Upper lobe of right lung (tissue), 1 donor: ENCODE results near the gene SLC66A3. TPM values are rescaled to one million over a fixed set of nuclear protein-coding genes. Genes with fewer than 3 reads are reported as not detected.
A peak's percentile ranks its signal among the peaks of the same experiment; 100 is the strongest.

Experiments used
- ATAC-seq: fragments of 200-7000 bp; cut with Tn5 transposase; one replicate; pipeline ENCODE4 v1.9.1; 2020; ENCODE audit warnings: mild to moderate bottlenecking, moderate library complexity
- DNase-seq: peaks from one replicate; pipeline ENCODE4 v3.0.0-alpha.2; 2020
- H3K27ac ChIP-seq: fragments of 200-600 bp; one replicate; pipeline ENCODE4 v1.8.0; 2022
- H3K27me3 ChIP-seq: fragments of 200-600 bp; one replicate; pipeline ENCODE4 v1.8.0; 2022; ENCODE audit warnings: mild to moderate bottlenecking
- H3K36me3 ChIP-seq: fragments of 200-600 bp; one replicate; pipeline ENCODE4 v1.8.0; 2022
- H3K4me1 ChIP-seq: fragments of 200-600 bp; one replicate; pipeline ENCODE4 v1.8.0; 2022
- H3K4me3 ChIP-seq: fragments of 200-600 bp; one replicate; pipeline ENCODE4 v1.8.0; 2022; ENCODE audit warnings: mild to moderate bottlenecking
- H3K9me3 ChIP-seq: fragments of 200-600 bp; one replicate; pipeline ENCODE4 v1.8.0; 2022
- CTCF ChIP-seq: fragments of 200-600 bp; IDR thresholded peaks from one replicate; pipeline ENCODE4 v1.8.0; 2022; ENCODE audit warnings: antibody characterized with exemption
- intact Hi-C: fragments of 100-400 bp; cut with DNase I; formaldehyde crosslinking; loops from one replicate; pipeline ENCODE4 v1.11.0; 2022
- total RNA-seq: library from RNA; stranded (reverse); fragmentation: NEBNext Ultra II Directional; extraction: Animal tissue kit (Norgen Biotek cat#: 25700); gene quantifications from one replicate; pipeline ENCODE4 v1.2.1, GENCODE V29; 2021
- donor health status: DM: no; HTN: yes; CAD: no; lungs with severe emphysema.

SLC66A3 gene
- total RNA-seq, 1 donor from 2014 or later: 21.2 TPM

DNA sequence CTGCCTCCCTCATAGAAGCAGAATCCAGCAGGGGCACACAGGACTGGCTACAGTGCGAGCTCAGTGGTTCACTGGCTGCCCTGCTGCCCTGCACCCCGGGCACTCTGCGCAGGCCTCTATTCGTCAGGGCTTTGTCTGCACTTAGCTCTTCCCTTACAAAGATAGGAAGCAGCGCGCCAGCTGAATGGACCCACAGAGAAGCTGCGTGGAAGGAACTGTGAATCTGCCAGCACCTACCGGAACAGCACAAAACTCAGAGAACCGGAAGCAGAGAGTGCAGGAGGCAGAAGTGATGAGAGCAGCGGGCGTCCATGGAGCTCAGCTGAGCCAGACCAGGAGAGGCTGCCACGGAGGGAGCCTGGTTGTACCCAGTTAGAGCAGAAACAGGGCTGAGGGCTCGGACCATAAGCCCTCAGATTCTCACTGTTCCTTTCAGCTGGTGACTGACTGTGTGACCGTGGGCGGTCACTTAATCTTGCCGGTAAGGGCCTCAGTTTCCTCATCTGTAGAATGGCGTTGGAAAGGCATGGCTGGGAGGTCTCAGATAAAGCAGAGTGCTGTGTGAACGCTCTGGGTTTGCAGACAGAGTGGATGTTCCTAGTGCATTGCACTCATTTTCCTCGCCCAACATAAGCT, 23.1 kb upstream of the SLC66A3 start:
- no peaks in the 10 kb centered on the region for H3K27me3 ChIP-seq
- TF ChIP-seq CTCF: no peak
- no peaks in the 10 kb centered on the region for H3K9me3 ChIP-seq
- peaks cover 24% of the 10 kb centered on the region for H3K4me1 ChIP-seq
- no peaks in the 10 kb centered on the region for H3K36me3 ChIP-seq
- DNase-seq: no peak
- peak overlapping the region; percentile 50 for H3K4me3 ChIP-seq
- no peak overlapping the region for H3K27ac ChIP-seq
- ATAC-seq: no peak
- intact Hi-C loops: loop anchor here (10.0 kb wide), 2 partner anchors 63 to 283 kb away; no protein-coding TSS in a partner anchor

DNA sequence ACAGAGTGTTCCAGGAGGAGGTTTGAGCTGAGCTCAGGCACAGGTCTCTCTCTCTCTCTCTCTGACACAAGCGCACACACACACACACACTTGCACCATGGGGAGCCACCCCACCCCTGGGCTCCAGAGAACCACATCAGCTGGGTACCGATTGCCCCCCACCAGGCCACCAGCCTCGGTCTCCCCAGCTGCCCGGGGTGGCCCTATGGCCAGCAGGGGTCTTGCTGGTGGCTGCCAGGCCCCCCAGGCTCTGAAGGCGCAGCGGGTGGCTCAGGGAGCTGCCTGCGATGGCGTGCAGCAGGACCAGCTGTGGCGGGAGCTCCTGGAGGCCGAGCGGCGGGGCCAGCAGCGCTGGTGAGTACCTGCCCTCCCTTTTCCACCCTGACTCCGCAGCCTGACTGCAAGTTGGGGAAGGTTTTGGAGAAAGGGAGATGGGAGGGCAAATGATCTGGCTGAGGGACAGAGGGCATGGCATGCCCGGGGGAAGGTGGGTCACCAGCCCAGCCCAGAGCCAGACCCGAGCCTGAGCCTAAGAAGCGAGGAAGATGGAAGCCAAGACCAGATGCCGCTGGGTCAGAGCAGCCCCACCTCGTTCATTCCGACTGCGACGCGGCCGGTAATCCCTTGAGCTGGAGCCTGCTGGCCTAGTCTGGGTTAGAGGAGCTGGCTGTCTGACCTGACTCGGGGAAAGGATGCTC, 21.9 kb upstream of the SLC66A3 start:
- intact Hi-C loops: loop anchor here (10.0 kb wide), 2 partner anchors 61 to 281 kb away; no protein-coding TSS in a partner anchor
- Histone ChIP-seq H3K9me3 (no peaks in the 10 kb centered on the region), H3K27me3 (no peaks in the 10 kb centered on the region), H3K36me3 (no peaks in the 10 kb centered on the region), H3K4me1 (peaks cover 22% of the 10 kb centered on the region), H3K4me3 (peak overlapping the region; percentile 50), H3K27ac (peak overlapping the region; percentile 36)
- ATAC-seq: peak; percentile 1
- DNase-seq: no peak
- no peak for TF ChIP-seq CTCF

GRCh38 chr2:11133936-11134320, 21.3 kb upstream of the SLC66A3 start:
- Histone ChIP-seq H3K4me1 (peaks cover 17% of the 10 kb centered on the region), H3K4me3 (no peak overlapping the region), H3K9me3 (no peaks in the 10 kb centered on the region), H3K27ac (no peak overlapping the region), H3K27me3 (no peaks in the 10 kb centered on the region), H3K36me3 (no peaks in the 10 kb centered on the region)
- DNase-seq (no peak), ATAC-seq (no peak)
- no peak for TF ChIP-seq CTCF
- intact Hi-C loops: loop anchor here (10.0 kb wide), 2 partner anchors 61 to 281 kb away; no protein-coding TSS in a partner anchor

DNA sequence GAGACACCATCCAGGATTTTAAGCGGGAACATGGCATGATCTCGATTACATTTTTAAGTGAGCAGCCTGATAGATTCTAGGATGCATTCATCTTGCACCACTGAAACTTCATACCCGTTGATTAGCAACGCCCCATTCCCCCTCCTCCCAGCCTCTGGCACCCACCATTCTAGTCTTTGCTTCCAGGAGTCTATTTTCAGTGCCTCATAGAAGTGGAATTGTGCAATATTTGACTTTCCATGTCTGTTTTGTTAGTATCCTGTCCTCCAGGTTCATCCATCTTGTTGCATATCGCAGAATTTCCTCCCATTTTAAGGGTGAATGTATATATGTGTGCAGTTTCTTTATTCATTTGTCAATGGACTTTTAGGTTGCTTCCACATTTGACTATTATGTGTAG, 20.9 kb upstream of the SLC66A3 start:
- intact Hi-C loops: loop anchor here (10.0 kb wide), 2 partner anchors 60 to 280 kb away; no protein-coding TSS in a partner anchor
- DNase-seq (no peak), ATAC-seq (no peak)
- no peaks in the 10 kb centered on the region for H3K27me3 ChIP-seq
- no peak overlapping the region for H3K4me3 ChIP-seq
- no peak overlapping the region for H3K27ac ChIP-seq
- no peaks in the 10 kb centered on the region for H3K9me3 ChIP-seq
- no peak for TF ChIP-seq CTCF
- H3K4me1 ChIP-seq: peaks cover 17% of the 10 kb centered on the region
- H3K36me3 ChIP-seq: no peaks in the 10 kb centered on the region

- no peaks in the 10 kb centered on the region for H3K4me1 ChIP-seq
- no peaks in the 10 kb centered on the region for H3K9me3 ChIP-seq
- no peaks in the 10 kb centered on the region for H3K27me3 ChIP-seq
- H3K27ac ChIP-seq: no peak overlapping the region
- no peak overlapping the region for H3K4me3 ChIP-seq
- DNase-seq: no peak
- no peak for ATAC-seq
- H3K36me3 ChIP-seq: no peaks in the 10 kb centered on the region
- intact Hi-C loops: no loop called here
- no peak for TF ChIP-seq CTCF
Observed at GRCh38 chr2:11140492-11140891, 14.8 kb upstream of the SLC66A3 start.
